ENCODE data around the gene ANTXRL.
A peak's percentile ranks its signal among the peaks of the same experiment; 100 is the strongest.

The ANTXRL gene

DNA sequence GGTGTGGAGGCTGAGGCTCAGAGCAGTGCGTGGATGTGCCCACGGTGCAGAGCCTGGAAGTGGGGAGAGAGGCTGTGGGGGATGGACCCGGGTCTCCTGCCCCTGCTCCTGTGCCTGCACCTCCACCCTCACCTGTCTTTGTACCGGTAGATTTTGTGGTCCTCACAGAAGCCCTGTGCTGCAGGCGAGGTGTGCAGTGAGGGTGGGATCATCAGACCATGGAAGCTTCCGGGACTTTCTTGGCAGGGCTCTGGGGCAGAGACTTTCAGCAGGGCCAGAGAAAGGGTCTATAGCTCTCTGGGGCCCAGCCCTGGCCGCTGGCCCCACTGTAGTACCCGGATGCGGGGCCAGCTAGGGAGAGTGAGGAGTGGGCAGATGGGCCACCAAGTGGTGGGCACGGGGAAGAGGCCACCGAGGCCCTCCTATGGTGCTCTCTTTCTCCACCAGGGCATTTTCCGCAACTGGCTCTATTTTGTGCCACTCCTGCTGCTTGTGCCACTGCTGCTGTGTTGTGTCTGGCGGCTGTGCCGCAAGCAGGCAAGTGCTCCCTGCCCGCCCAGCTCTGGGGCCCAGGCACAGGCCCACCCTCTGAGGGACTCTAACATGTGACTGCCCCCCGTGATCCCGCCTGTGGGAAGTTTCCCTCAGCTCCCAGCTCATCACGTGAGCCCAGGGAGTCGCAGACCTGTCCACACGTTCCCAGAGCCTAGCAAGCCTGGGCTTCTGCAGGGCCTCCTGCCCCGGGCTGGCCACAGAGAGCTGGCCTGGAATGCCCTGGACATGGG, 22.1 kb downstream of the ANTXRL start:
- H3K27me3 ChIP-seq (ENCODE audit: insufficient read depth, low read length), result no peaks in the 10 kb centered on the region
- H3K36me3 ChIP-seq (ENCODE audit: control insufficient read depth in 1 of 2, insufficient read depth in 2 of 2, low read length in 2 of 2), result no peaks in the 10 kb centered on the region
- no peak overlapping the region for H4K12ac ChIP-seq (ENCODE audit: low read depth, low read length)
- no peak overlapping the region for H3K4me3 ChIP-seq (ENCODE audit: low read depth, low read length)
- H3K4ac ChIP-seq (ENCODE audit: low read depth, low read length), result no peak overlapping the region
- H3K79me2 ChIP-seq (ENCODE audit: control insufficient read depth, insufficient read depth, low read length, poor library complexity), result peaks cover 3% of the 10 kb centered on the region
- peaks cover 10% of the 10 kb centered on the region for H3K79me1 ChIP-seq (ENCODE audit: low read length)
- no peak overlapping the region for H3K4me2 ChIP-seq (ENCODE audit: low read length)
- no peak overlapping the region for H2BK5ac ChIP-seq (ENCODE audit: low read depth, low read length, poor library complexity)
- peak overlapping the region; percentile 9 for H3K18ac ChIP-seq (ENCODE audit: low read length)
- WGBS (ENCODE audit: extremely low coverage, insufficient coverage, insufficient read length), result no CpG with 5 or more reads among the region's 21 CpGs
- H3K4me1 ChIP-seq (ENCODE audit: control insufficient read depth in 1 of 2, insufficient read depth in 2 of 2, low read length in 2 of 2), result peaks cover 11 to 18% of the 10 kb centered on the region in 2 experiments
- no peak for DNase-seq
- H3K9me3 ChIP-seq (ENCODE audit: insufficient read depth, low read depth, low read length), result no peaks in the 10 kb centered on the region
- H4K91ac ChIP-seq (ENCODE audit: low read depth, low read length), result peak overlapping the region; percentile 3
- no peak overlapping the region for H3K27ac ChIP-seq (ENCODE audit: low read depth, low read length)
- H2AFZ ChIP-seq (ENCODE audit: insufficient read depth, low read length, poor library complexity), result no peak overlapping the region
- H3K14ac ChIP-seq (ENCODE audit: low read length), result peak overlapping the region; percentile 16
- H2BK12ac ChIP-seq (ENCODE audit: low read length), result peak overlapping the region; percentile 14
- peak overlapping the region; percentile 8 for H2BK120ac ChIP-seq (ENCODE audit: insufficient read depth, low read length, poor library complexity)
- H4K8ac ChIP-seq (ENCODE audit: low read depth, low read length), result peak overlapping the region; percentile 6
- no peak overlapping the region for H3K23ac ChIP-seq (ENCODE audit: low read length)
- peak overlapping the region; percentile 27 for H2AK5ac ChIP-seq (ENCODE audit: low read length)
- no peak overlapping the region for H3K9ac ChIP-seq (ENCODE audit: low read length)

DNA sequence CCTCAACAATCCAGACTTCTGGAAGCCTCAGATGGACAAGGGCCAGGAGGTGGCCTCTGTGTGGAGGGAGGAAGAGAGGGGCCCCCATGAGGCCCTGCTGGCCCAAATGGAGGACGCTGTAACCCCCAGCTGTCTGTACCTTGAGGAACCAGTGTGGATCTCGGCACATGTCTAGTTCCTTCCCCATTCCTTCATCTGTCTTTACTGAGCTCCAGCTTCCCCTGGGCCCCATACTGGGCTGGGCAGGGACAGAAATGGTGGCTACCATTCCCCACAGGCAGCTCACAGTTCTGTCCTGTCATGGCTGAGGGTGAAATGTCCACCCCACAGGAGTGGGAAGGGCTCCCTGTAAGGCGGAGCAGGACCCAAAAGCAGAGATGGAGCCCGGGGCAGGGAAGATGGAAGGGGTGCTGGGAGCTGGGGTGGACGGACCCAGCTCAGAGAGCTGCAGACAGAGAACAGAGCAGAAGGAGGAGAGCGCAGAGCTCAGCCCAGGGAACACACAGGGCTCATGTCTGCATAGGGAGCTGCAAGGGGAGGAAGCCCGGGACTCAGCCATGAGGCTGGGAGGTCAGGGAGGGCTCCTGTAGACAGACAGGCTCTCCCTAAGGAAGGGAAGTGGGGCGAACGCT, 22.8 kb downstream of the ANTXRL start:
- no CpG with 5 or more reads among the region's 9 CpGs for WGBS (ENCODE audit: extremely low coverage, insufficient coverage, insufficient read length)
- no peak overlapping the region for H3K4me3 ChIP-seq (ENCODE audit: low read depth, low read length)

DNA sequence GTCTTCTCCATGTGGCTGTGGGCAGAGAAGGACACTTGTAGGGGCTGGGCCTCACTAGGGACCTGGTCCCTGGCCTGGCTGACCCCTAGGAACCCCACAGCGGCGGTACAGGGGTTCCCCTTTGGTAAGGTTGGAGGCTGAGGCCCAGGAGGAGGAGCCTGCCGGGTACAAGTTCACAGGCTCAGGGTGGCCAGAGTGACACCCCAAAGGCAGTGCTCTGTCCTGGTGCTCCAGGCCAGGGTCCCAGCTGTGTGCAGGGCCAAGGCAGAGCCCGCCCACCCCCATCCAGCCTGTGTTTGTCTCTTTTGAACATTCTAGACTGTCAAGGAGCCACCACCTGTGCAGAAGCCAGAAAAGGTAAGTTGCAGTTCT, 23.3 kb downstream of the ANTXRL start:
- no CpG with 5 or more reads among the region's 4 CpGs for WGBS (ENCODE audit: extremely low coverage, insufficient coverage, insufficient read length)
- Histone ChIP-seq H3K9me3 (ENCODE audit: insufficient read depth, low read depth, low read length) (no peaks in the 10 kb centered on the region), H3K79me1 (ENCODE audit: low read length) (peaks cover 23% of the 10 kb centered on the region), H4K12ac (ENCODE audit: low read depth, low read length) (no peak overlapping the region), H3K23ac (ENCODE audit: low read length) (no peak overlapping the region), H3K36me3 (ENCODE audit: control insufficient read depth in 1 of 2, insufficient read depth in 2 of 2, low read length in 2 of 2) (no peaks in the 10 kb centered on the region), H3K27ac (ENCODE audit: low read depth, low read length) (no peak overlapping the region), H3K9ac (ENCODE audit: low read length) (no peak overlapping the region), H4K91ac (ENCODE audit: low read depth, low read length) (peak overlapping the region; percentile 37), H3K4ac (ENCODE audit: low read depth, low read length) (no peak overlapping the region), H3K27me3 (ENCODE audit: insufficient read depth, low read length) (no peaks in the 10 kb centered on the region), H3K14ac (ENCODE audit: low read length) (peak overlapping the region; percentile 38), H3K4me3 (ENCODE audit: low read depth, low read length) (no peak overlapping the region), H3K79me2 (ENCODE audit: control insufficient read depth, insufficient read depth, low read length, poor library complexity) (peaks cover 3% of the 10 kb centered on the region), H3K4me1 (ENCODE audit: control insufficient read depth in 1 of 2, insufficient read depth in 2 of 2, low read length in 2 of 2) (peaks cover 23 to 31% of the 10 kb centered on the region in 2 experiments), H4K8ac (ENCODE audit: low read depth, low read length) (no peak overlapping the region), H2BK12ac (ENCODE audit: low read length) (peak overlapping the region; percentile 34), H2BK5ac (ENCODE audit: low read depth, low read length, poor library complexity) (no peak overlapping the region), H3K18ac (ENCODE audit: low read length) (no peak overlapping the region), H2BK120ac (ENCODE audit: insufficient read depth, low read length, poor library complexity) (no peak overlapping the region), H2AFZ (ENCODE audit: insufficient read depth, low read length, poor library complexity) (no peak overlapping the region), H3K4me2 (ENCODE audit: low read length) (no peak overlapping the region), H2AK5ac (ENCODE audit: low read length) (peak overlapping the region; percentile 55)
- no peak for DNase-seq

More for the DNA sequence above, 22.8 kb downstream of the ANTXRL start:
- no peaks in the 10 kb centered on the region for H3K9me3 ChIP-seq (ENCODE audit: insufficient read depth, low read depth, low read length)
- no peak overlapping the region for H3K4me2 ChIP-seq (ENCODE audit: low read length)
- H3K79me1 ChIP-seq (ENCODE audit: low read length), result peaks cover 18% of the 10 kb centered on the region
- no peak overlapping the region for H3K23ac ChIP-seq (ENCODE audit: low read length)
- H3K9ac ChIP-seq (ENCODE audit: low read length), result no peak overlapping the region
- H2BK120ac ChIP-seq (ENCODE audit: insufficient read depth, low read length, poor library complexity), result no peak overlapping the region
- no peaks in the 10 kb centered on the region for H3K27me3 ChIP-seq (ENCODE audit: insufficient read depth, low read length)
- peak overlapping the region; percentile 38 for H3K14ac ChIP-seq (ENCODE audit: low read length)
- no peak overlapping the region for H3K18ac ChIP-seq (ENCODE audit: low read length)
- no peak overlapping the region for H2BK5ac ChIP-seq (ENCODE audit: low read depth, low read length, poor library complexity)
- H3K36me3 ChIP-seq (ENCODE audit: control insufficient read depth in 1 of 2, insufficient read depth in 2 of 2, low read length in 2 of 2), result no peaks in the 10 kb centered on the region
- no peak overlapping the region for H3K4ac ChIP-seq (ENCODE audit: low read depth, low read length)
- DNase-seq, result no peak
- no peak overlapping the region for H2AFZ ChIP-seq (ENCODE audit: insufficient read depth, low read length, poor library complexity)
- no peak overlapping the region for H3K27ac ChIP-seq (ENCODE audit: low read depth, low read length)
- no peak overlapping the region for H4K8ac ChIP-seq (ENCODE audit: low read depth, low read length)
- H4K12ac ChIP-seq (ENCODE audit: low read depth, low read length), result no peak overlapping the region
- peak overlapping the region; percentile 34 for H2BK12ac ChIP-seq (ENCODE audit: low read length)
- peaks cover 18 to 26% of the 10 kb centered on the region in 2 experiments for H3K4me1 ChIP-seq (ENCODE audit: control insufficient read depth in 1 of 2, insufficient read depth in 2 of 2, low read length in 2 of 2)
- H4K91ac ChIP-seq (ENCODE audit: low read depth, low read length), result peak overlapping the region; percentile 37
- H2AK5ac ChIP-seq (ENCODE audit: low read length), result peak overlapping the region; percentile 55
- peaks cover 3% of the 10 kb centered on the region for H3K79me2 ChIP-seq (ENCODE audit: control insufficient read depth, insufficient read depth, low read length, poor library complexity)

DNA sequence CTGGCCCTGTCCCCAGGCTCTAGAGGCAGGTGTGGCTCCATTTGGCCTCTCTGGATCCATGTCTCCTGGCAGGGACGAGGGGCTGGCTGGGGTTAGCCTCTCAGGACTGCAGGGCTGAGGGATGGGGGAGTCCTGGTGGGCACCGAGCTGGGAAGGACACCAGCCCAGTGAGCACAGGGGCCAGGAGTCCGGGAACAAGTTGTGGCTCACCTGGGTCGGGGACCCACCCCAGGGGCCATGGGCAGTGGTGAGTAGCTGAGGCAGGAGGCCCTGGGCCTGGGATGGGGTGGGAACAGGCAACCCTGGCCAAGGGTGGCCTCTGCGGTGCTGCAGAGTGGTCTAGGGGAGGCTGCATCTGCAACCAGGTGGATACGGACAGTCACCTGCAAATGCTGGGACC, 24.1 kb downstream of the ANTXRL start:
- Histone ChIP-seq H3K9ac (ENCODE audit: low read length) (no peak overlapping the region), H3K23ac (ENCODE audit: low read length) (no peak overlapping the region), H3K27ac (ENCODE audit: low read depth, low read length) (no peak overlapping the region), H3K4me3 (ENCODE audit: low read depth, low read length) (no peak overlapping the region), H2AK5ac (ENCODE audit: low read length) (peak overlapping the region; percentile 7), H3K36me3 (ENCODE audit: control insufficient read depth in 1 of 2, insufficient read depth in 2 of 2, low read length in 2 of 2) (no peaks in the 10 kb centered on the region), H3K9me3 (ENCODE audit: insufficient read depth, low read depth, low read length) (no peaks in the 10 kb centered on the region), H3K14ac (ENCODE audit: low read length) (peak overlapping the region; percentile 5), H4K8ac (ENCODE audit: low read depth, low read length) (no peak overlapping the region), H3K79me1 (ENCODE audit: low read length) (peaks cover 25% of the 10 kb centered on the region), H3K18ac (ENCODE audit: low read length) (peak overlapping the region; percentile 15), H3K27me3 (ENCODE audit: insufficient read depth, low read length) (no peaks in the 10 kb centered on the region), H3K4ac (ENCODE audit: low read depth, low read length) (no peak overlapping the region), H2BK5ac (ENCODE audit: low read depth, low read length, poor library complexity) (no peak overlapping the region), H3K4me2 (ENCODE audit: low read length) (no peak overlapping the region), H4K12ac (ENCODE audit: low read depth, low read length) (no peak overlapping the region), H4K91ac (ENCODE audit: low read depth, low read length) (peak overlapping the region; percentile 37), H2BK12ac (ENCODE audit: low read length) (peak overlapping the region; percentile 6), H3K79me2 (ENCODE audit: control insufficient read depth, insufficient read depth, low read length, poor library complexity) (peaks cover 3% of the 10 kb centered on the region), H2BK120ac (ENCODE audit: insufficient read depth, low read length, poor library complexity) (peak overlapping the region; percentile 23), H3K4me1 (ENCODE audit: control insufficient read depth in 1 of 2, insufficient read depth in 2 of 2, low read length in 2 of 2) (peaks cover 27 to 35% of the 10 kb centered on the region in 2 experiments), H2AFZ (ENCODE audit: insufficient read depth, low read length, poor library complexity) (no peak overlapping the region)
- WGBS (ENCODE audit: extremely low coverage, insufficient coverage, insufficient read length), result no CpG with 5 or more reads among the region's 6 CpGs
- DNase-seq, result no peak

Data from trophoblast cell (in vitro differentiated cells and primary cell).